T-helper 2 cell treated with Interferon-gamma antibody and Interleukin-4, amounts not matched to agents 100 ng/mL and 5 ng/mL, for 36 hours (primary cell): ENCODE results near the gene FNDC3B. TPM values are rescaled to one million over a fixed set of nuclear protein-coding genes. Genes with fewer than 3 reads are reported as not detected.

Source experiments
- intact Hi-C: fragments of 100-400 bp; cut with micrococcal nuclease; formaldehyde crosslinking; loops from one replicate; pipeline ENCODE4 v1.15.1; 2023
- total RNA-seq: library from RNA; stranded (reverse); gene quantifications from 2 replicates; pipeline ENCODE4 v1.2.3, GENCODE V29; 2022

Gene FNDC3B
- total RNA-seq, 1 donor from 2014 or later: 16.6 TPM

DNA sequence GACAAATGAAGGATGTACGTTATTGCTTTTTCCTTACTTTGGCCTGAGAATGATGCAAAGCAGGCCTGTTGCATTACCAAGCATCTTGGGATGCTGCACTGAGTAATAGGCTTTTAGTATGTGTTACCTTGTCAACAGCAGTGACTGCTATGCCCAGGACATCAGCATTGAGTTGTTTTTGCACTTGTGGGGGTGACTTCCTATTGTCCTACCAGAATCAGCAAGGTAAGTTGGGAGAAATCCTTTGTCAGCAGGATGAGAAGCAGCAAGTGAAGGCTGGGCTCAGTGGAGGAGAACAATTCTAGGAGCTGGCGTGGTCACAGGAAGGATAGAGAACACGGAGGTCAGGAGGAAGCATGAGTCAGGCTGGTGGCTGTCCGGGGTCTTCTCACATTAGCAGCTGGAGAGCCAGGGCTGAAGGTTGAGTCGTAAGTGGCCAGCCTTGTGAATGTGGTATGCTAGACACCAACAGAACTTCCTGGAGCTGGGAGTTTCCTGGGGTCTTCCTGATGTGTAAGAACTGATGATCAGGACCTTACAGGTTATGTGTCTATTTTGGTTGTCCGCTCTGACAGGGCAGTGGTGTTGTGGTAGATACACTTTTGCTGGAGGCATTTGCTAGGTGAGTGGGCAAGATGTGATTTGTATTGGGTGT, 142.7 kb downstream of the FNDC3B start:
- intact Hi-C loops: no loop called here

DNA sequence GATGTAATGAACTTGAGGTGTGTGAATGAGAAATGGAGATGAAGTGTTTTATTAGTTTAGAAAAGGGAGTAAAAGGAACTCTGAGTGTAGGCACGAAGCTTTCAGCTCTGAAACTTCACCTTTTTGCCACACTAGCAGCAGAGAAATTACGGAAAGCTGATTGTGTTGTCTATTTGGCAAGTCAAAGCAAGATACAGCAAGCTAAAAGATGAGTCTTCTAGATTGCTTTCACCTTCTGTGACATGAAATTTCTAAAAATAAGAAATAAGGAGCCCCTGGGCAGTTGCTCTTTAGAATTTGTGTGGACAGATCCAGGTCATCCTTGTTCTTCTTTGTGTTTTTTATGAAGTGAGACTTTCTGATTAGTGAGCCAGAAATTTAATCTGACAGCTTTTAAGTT, 143.4 kb downstream of the FNDC3B start:
- intact Hi-C loops: no loop called here

DNA sequence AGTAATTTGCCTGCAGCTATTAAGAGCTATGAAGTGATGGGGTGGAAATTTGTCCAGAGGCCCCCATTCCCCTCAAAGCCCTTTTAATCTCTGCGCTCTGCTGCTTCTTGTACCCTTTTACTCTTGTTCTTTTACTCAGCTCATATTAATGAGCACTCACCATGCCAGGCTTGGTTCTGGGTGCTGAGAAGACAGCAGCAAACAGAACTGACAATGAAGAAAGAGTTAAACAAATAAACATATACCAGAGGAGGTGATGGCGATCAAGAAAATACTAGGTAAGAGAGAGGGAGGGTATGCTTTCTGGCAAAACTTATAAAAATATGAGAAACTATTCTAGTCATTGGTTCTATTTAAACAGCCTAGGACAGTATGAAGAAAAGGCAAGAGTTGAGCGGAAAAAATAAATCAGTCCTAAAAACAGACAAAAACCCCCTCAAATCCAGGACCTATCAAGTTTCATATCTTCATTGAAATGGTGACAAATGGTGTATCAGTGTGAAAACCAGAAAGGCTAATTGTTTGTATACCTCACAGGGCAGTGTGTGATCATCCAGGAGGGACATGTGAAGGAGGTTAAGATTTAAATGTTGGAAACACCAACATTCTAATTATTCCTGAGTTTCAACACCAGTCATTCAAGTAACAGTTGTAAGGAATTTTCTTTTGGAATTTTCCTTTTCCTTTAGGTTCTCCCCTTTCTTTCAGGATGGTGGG, 144.9 kb downstream of the FNDC3B start:
- intact Hi-C loops: no loop called here

DNA sequence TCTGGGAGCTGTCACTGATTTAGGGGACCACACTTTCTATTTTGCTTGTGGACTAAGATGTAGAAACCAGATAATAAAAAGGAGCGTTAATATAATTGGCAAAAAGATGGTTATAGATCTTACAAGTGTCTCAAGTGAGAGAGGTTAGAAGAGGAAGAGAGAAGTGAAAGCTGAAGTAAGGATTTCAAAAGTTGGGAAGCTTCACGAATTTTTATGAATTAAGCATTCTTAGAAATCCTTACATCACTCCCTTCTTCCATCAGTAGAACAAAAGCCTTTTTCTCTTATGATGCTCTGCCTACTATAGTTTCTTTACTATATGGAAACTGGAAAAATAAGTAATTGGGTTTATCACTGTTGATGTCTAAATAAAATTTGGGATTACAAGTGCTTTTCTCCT, 146.5 kb downstream of the FNDC3B start:
- intact Hi-C loops: no loop called here

DNA sequence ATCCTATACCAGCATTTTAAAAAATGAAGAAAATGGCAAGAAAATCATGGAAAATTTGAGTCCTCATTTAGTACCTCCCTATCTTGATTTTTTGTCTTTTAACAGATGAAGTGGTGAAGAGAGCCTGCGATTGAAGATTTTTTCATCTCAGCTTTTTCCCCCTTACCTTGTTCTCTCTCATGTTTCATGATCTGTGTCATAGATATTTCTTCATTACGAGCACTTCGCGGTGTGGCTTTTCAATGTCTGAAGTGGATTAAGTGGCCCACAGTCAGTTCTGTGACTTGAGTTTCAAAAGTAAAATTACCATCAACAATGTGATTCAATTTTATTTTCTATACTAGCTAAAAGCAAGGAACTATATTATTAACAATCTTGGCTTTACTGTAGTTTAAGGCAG, 147.2 kb downstream of the FNDC3B start:
- intact Hi-C loops: no loop called here

DNA sequence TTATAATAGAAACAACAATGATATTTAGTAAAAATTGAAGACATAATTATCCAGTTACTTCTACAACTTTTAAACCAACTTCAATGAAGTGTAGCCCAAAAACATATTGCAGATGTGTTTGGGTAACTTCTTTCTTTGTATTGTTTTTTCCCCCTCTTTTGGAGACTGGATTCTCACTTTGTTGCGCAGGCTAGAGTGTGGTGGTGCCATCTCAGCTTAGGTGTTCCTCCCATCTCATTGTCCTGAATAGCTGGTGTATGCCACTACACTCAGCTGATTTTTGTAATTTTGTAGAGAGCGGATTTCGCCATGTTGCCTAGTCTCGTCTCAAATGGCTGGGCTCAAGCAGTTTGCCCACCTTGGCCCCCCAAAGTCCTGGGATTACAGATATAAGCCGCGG, 148.1 kb downstream of the FNDC3B start:
- intact Hi-C loops: no loop called here

DNA sequence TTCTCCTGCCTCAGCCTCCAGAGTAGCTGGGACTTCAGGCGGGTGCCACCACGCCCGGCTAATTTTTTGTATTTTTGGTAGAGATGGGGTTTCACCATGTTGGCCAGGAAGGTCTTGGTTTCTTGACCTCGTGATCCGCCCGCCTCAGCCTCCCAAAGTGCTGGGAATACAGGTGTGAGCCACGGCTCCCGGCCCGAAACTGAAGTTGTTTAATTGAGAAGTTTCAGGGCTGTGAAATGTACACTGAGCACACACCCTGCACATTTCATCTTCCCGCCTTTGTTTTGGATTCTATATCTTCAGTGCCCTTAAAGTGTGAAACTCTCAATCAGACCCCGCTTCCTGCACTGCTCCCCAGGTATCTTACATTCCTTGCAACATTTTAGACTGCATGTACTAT, 149.1 kb downstream of the FNDC3B start:
- intact Hi-C loops: no loop called here

DNA sequence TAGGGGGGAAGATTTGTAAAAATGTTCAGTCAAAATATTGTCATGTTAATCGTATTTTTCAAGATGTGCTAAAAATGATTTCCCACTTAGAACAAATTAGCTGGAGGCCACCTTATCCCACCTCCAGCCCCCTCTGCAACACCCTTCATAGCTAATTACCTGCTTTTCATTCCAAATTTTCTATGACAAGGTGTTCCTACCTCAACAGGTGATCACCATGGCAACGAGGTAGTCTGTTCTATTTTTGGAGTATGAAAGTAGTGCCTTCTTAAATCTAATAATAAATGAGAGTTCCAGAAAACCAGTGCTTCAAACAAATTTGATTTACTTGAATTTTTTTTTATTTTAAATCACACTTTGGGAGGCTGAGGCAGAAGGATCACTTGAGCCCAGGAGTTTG, 149.8 kb downstream of the FNDC3B start:
- intact Hi-C loops: no loop called here

DNA sequence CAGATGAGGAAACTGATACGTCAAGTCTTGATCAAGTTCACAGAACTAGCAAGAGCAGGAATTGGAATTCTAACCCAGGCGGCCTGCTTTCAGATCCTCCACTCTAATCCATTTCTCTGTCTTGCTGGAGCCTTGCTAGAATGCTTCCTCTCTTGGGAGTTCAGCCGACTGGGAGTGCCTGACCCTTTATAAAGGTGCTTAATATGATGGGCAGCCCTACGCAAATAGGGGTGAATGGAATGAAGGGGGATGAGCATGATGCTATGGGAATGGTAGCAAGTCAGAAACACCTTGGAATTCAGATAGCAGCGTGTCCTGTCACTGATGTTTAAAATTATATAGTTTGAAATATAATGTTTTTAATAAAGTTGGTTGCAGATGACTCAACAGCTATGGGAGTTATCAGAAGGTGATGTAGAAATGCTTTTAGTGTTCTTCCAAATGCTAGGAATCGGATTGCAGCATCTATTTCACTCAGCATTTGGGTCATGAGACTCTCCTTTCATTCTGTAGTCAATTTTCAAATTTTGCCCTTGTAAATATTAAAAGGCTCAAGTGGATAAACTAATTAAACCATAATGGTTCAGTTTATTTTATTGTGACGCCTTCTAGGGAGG, 150.7 kb downstream of the FNDC3B start:
- intact Hi-C loops: no loop called here

DNA sequence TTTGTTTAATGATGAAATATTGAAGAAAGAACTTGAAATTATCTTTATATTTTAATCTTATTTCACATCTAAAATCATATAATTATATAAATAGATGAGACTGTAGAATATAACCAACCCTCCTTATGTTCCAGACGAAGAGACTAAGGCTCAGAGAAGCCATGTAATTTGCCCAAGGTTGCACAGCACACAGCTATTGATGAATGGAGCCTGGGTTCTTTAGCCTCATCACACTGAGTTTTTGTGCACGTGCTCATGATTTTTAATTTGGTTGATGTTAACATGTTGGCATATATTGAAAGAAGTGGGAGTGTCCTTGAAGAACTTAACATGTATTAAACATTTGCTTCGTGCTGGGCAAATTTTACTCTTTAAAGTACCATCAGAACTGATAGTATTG, 151.6 kb downstream of the FNDC3B start:
- intact Hi-C loops: no loop called here

DNA sequence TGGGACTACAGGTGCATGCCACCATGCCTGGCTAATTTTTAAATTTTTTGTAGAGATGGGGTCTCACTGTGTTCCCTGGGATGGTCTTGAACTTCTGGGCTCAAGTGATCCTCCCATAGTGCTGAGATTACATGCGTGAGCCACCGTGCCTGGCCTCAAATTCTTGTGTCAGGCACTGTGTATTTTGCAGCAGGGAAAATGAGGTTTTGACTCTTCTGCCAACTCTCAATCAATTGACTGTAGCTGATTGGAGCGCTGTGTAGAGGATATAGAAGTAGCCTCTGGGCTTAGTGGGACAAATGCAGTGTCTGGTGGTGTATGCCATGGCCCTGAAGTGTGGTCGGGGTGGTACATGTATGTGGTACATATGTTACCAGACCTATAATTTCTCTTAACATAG, 152.3 kb downstream of the FNDC3B start:
- intact Hi-C loops: no loop called here

DNA sequence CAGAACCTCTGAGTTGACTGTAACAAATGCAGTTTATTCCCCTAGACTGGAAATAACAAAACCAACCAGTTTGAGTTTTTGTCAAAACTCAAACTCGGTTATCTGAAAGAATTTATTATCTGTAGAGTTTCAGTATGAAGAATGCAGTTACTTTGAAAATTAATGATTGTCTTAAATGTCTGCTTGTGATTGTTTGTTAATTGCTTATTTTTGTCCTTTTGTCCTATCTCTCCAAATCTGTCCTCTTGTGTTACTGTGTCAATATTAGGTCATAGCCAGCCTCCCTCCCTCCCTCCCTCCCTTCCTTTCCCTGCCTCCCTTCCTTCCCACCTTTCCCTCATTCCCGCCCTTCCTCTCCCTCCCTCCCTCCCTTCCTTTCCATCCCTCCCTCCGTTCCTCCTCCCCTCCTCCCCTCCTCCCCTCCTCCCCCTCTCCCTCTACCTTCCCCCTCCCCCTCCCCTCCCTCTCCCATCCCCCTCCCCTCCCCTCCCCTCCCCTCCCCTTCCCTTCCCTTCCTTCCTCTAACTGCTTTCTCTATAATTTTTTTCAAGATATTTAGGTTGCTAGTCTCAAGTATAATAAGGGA, 153.5 kb downstream of the FNDC3B start:
- intact Hi-C loops: no loop called here

DNA sequence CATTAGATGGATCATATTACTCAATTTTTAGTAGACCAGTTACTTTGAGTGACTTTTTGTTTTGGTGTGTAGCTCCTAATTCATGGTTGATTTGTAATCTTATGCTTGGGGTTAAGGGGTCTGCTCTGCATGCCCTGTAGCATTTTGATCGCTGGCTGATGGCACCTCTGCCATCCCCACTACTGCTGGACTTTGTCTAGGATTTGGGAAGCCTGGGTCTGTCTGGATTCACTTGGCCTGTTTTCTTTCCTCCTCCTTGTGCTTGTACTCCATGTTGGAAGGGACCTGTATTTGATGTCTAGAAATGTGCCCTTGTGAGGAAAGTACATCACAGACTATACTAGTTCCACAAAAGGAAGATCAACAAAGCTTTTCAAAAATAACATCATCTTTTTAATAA, 154.1 kb downstream of the FNDC3B start:
- intact Hi-C loops: no loop called here

DNA sequence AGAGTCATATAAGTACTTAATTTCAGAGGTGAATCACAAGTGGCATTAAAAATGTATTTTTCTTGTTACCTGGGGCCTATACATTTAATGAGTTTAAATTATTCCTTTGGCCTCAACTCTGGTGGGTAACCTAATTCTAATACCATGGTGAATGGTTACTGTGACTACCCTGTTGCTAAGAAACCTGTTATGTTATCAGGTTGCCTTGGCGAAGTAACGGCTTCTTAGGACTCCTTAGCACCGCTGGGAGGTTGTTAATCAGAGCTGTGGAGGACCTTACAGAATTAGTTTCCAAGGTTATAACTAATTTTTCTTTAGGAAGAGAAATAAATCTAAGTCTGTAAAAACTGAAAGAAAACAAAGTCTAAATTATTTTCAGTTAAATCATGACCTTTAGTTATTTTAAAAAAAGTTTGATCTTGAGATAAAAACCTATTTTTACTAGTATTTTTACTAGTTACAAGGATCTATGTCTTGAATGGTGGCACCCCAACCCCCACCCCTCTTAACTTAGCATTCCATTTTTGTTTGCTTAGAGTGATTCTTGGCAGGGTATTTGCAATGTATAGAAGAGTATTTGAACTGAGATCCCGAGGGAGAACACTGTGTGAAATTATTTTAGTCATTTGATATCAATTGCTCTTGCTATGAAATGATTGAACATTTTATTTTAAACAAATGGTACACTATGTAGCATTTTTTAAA, 155.5 kb downstream of the FNDC3B start:
- intact Hi-C loops: no loop called here

DNA sequence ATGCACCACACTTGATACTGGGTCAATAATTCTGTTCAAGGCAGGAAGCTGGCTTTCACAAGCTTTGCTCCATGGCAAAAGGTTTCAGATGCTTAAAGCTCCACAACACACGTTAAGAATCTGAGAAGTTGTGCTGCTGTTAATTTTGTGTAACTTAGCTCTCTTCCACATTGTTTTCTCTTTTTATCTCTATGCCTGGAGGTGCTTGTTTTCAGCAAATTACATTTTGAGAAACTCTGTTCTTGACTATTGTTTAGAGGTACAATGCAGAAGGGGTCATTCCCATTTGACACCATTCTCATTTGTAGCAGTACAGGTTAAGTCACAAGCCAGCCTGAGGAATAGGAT, 156.0 kb downstream of the FNDC3B start:
- intact Hi-C loops: no loop called here

DNA sequence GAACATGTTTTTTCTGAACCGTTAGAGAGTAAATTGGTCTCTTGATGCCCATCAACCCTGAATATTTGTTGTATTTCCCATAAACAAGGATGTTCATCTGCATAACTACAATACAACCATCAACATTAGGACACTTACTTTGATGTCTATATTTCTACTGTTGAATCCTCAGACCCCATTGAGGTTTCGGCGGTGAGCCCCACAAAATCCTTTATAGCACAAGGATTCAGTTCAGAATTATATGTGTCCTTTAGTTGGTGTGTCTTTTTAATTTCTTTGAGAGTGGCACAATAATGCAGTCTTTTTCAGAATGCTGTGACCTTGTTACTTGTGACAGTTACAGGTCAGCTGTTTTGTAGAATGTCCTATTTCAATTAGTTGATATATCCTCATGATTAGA, 158.0 kb downstream of the FNDC3B start:
- intact Hi-C loops: no loop called here

DNA sequence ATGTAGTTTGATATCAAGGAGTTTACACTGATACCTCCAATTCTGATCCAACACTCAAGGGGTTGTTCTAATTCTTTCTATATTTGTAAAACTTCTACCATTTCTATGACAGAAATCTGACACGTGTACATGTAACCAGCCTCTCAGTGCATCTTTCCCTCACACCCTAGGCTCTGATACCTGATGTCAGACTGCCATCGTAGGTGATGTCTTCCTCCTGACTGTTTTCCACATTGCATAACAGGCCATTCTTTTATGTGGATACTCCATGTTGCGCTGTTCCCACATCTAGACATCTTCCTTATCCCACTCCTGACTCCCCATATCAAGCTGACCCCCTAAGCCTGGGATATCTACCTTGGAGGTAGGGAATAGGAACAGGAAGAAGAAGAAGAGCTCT, 159.1 kb downstream of the FNDC3B start:
- intact Hi-C loops: no loop called here

DNA sequence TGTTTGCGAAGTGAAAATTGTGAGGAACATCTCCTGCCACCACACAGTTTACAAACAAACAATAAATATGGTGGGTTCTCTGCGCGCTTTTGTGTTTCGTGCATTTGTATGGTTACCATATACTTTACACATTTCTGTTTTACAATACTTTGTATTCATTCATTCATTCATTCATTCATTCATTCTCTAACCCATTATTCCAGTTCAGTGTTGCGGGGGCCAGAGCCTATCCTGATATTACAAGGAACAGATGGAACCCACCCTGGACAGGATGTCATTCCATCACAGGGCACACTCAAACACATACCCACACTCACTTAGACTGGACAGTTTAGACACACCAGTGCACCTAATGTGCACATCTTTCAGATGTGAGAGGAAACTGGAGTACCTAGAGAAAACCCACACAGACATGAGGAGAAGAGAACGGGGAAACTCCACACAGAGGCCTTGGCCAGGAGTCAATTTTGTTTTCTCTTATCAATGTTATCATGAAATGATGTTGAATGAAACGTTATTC, 160.5 kb downstream of the FNDC3B start:
- intact Hi-C loops: no loop called here

DNA sequence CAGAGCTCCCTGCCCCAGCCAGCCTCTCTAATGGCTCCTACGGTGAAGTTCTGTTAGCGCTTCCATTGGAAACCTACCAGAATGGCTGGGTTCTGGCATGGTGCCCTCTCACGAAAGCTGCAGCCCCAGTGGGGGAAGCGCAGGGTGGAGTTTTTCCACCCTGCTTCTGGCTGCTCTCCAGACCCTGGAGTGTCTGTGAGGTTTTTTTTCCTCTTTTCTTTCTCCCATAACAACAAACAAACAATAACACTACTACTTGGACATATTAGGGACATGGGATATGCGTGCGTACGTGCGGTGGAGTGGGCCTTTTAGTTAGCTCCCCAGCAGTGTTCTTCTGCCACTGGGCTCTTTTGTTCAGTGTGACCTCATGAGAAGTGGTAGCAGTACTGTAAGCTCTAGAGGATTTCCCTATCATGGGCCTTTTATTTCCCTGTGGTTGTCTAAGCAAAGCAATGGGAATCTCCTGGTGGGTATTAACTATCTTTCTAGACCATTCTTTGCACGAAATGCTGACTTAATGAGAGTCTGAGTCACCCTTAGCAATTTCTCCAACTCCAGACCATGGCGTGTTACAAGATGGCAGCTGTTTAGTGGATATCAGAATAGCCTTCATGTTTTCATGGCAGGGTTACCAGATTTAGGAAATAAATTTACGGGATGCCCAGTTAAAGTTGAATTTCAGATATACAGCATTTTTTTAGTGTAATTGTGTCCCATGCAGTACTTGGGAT, 161.9 kb downstream of the FNDC3B start:
- intact Hi-C loops: no loop called here

DNA sequence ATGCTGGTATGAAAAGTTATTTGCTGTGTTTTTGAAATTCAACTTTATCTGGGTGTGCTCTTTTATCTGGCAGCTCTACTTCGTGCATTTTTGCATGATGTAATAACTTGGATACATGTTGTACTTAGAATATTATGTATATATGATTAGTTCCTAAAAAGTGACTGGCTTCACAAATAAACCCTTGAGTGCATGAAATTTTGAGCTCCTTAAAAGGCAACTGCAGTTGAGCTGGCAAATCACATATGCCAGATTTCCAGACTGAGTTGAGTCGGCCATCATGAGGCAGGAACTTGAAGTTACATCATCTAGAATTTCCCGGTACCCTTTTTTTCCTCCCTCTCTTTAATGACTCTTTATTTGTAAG, 162.5 kb downstream of the FNDC3B start:
- intact Hi-C loops: no loop called here

DNA sequence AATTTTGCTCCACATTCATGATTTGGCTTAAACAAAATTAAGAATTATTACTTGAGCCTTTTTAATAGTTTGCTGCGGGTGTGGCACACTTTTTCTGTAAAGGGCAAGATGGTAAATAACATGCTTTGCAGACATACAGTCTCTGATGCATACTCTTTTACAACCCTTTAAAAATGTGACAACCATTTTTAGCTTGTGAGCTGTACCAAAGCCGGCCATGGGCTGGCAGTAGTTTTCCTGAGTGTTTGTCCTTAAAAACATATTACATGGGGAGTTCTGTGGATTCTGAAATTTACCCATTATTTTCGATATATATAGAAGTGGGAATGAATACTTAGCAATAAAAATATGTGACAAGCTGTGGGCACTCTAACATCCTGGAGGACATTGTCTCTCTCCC, 163.4 kb downstream of the FNDC3B start:
- intact Hi-C loops: no loop called here
